ENCODE measurements around the gene HSD17B3. TPM values are rescaled to one million over a fixed set of nuclear protein-coding genes. Genes with fewer than 3 reads are reported as not detected.

Gene HSD17B3
- total and polyA plus RNA-seq, 8 donors, result 0.26 to 1.8 (median 0.52) TPM; not detected in 1

GRCh38 chr9:96305171-96305570, 3.2 kb upstream of the HSD17B3 start:
- ATAC-seq (no peak), DNase-seq (no peak)
- intact Hi-C loops (cut with DNase I), result no loop called here
- Histone ChIP-seq H3K27ac (no peak overlapping the region), H3K27me3 (no peaks in the 10 kb centered on the region), H3K9me3 (no peaks in the 10 kb centered on the region), H3K4me1 (no peaks in the 10 kb centered on the region), H3K36me3 (no peaks in the 10 kb centered on the region), H3K4me3 (no peak overlapping the region)
- TF ChIP-seq, protein P1, sequence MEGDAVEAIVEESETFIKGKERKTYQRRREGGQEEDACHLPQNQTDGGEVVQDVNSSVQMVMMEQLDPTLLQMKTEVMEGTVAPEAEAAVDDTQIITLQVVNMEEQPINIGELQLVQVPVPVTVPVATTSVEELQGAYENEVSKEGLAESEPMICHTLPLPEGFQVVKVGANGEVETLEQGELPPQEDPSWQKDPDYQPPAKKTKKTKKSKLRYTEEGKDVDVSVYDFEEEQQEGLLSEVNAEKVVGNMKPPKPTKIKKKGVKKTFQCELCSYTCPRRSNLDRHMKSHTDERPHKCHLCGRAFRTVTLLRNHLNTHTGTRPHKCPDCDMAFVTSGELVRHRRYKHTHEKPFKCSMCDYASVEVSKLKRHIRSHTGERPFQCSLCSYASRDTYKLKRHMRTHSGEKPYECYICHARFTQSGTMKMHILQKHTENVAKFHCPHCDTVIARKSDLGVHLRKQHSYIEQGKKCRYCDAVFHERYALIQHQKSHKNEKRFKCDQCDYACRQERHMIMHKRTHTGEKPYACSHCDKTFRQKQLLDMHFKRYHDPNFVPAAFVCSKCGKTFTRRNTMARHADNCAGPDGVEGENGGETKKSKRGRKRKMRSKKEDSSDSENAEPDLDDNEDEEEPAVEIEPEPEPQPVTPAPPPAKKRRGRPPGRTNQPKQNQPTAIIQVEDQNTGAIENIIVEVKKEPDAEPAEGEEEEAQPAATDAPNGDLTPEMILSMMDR (IDR thresholded peaks at IDR 0.05), result no peak

DNA sequence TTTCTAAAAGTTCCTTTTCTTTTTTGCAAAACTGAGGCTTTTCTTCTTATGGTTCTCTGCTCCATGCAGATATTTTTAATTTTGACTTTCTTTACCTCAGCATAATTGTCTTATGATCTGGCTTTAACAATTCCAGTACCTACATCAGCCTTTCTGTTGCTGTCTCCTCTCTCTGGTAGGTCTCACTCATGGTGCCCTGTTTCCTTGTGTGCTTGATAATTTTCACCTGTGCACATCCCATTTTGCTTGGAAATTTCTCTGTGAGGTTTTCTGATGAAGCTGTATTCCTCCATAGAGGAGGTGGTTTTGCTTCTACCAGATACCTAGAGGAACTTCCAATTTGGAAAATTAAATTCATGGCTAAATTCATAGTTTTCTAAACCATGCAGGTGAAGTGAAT, 2.3 kb upstream of the HSD17B3 start:
- ATAC-seq (no peak), DNase-seq (no peak)
- no peaks in the 10 kb centered on the region for H3K4me1 ChIP-seq
- H3K36me3 ChIP-seq, result no peaks in the 10 kb centered on the region
- intact Hi-C loops (cut with DNase I), result no loop called here
- no peaks in the 10 kb centered on the region for H3K27me3 ChIP-seq
- H3K4me3 ChIP-seq, result no peak overlapping the region
- TF ChIP-seq, protein P1 (IDR thresholded peaks at IDR 0.05), result no peak
- H3K27ac ChIP-seq, result no peak overlapping the region
- H3K9me3 ChIP-seq, result no peaks in the 10 kb centered on the region

DNA sequence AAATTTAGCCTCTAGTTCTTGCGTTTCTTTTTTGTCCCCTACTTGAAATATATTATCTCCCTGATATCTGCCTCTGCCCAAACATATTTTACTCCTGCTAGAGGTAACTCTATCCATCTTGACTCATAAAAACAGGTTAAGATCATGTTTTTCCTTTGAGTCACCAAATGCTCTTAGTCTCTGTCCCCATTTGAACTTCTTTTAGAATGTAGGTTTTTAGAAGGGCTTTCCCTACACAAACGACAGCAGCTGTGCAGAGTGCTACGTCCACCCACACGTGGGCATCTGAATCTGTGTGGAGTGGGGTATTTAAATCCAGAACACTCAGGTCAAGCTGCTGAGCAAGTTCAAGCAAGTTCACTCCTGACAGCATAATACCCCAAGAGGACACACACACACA, 2.2 kb downstream of the HSD17B3 start:
- intact Hi-C loops (cut with DNase I), result no loop called here
- no peak for ATAC-seq
- no peak for DNase-seq
- Histone ChIP-seq H3K9me3 (no peaks in the 10 kb centered on the region), H3K27ac (no peak overlapping the region), H3K27me3 (no peaks in the 10 kb centered on the region), H3K4me3 (no peak overlapping the region), H3K36me3 (no peaks in the 10 kb centered on the region), H3K4me1 (no peaks in the 10 kb centered on the region)
- TF ChIP-seq, protein P1 (IDR thresholded peaks at IDR 0.05), result no peak

GRCh38 chr9:96294159-96294545, 7.8 kb downstream of the HSD17B3 start:
- ATAC-seq, result no peak
- Histone ChIP-seq H3K9me3 (no peaks in the 10 kb centered on the region), H3K27ac (no peak overlapping the region), H3K36me3 (no peaks in the 10 kb centered on the region), H3K4me1 (no peaks in the 10 kb centered on the region), H3K4me3 (no peak overlapping the region), H3K27me3 (no peaks in the 10 kb centered on the region)
- DNase-seq, result no peak
- TF ChIP-seq, protein P1 (IDR thresholded peaks at IDR 0.05), result no peak
- intact Hi-C loops (cut with DNase I), result no loop called here

DNA sequence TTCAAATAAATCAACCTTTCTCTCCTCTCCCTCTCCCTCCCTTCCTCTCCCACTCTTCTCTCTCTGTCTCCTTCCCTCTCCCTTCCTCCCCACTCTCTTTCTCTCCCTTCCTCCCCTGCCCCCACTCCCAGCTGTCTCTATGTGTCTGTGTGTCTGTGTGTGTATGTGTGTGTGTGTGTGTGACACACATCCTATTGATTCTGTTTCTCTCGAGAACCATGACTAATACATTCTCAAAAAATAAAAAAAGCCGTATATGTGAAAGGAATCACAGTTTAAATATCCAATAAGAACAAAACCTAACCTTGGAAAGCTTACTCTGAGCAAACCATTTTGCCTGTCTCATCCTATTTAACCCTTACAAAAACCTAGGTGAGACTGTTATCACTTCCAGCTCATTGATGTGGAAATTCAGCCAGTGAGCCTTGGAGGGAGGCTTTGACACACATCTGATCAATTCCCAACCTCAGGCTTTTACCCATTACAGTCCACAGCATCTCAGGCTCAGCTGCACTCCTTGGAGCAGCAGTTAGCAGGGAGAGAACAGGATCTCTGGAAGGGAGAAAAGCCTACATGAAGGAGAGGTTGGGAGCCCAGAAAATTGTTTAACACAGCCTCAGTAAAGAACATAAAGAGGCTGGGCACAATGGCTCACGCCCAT, 8.3 kb downstream of the HSD17B3 start:
- ATAC-seq, result no peak
- no peak for DNase-seq
- Histone ChIP-seq H3K4me3 (no peak overlapping the region), H3K27me3 (no peaks in the 10 kb centered on the region), H3K36me3 (no peaks in the 10 kb centered on the region), H3K9me3 (no peaks in the 10 kb centered on the region), H3K27ac (no peak overlapping the region), H3K4me1 (no peaks in the 10 kb centered on the region)
- intact Hi-C loops (cut with DNase I), result no loop called here
- TF ChIP-seq, protein P1 (IDR thresholded peaks at IDR 0.05), result no peak

Data from left lung (tissue), 10 donors.